Measurements from ENCODE around the gene RAI1. TPM values are rescaled to one million over a fixed set of nuclear protein-coding genes. Genes with fewer than 3 reads are reported as not detected.

Gene RAI1
- polyA plus RNA-seq, 3 donors from 2014 or later = 1.5 to 6.2 (median 2.0) TPM

GRCh38 chr17:17831208-17832031 lies 150.2 kb downstream of the RAI1 start:
- DNase-seq = no peak
- Mint-ChIP-seq H3K36me3 (peaks cover 0 to 3% (median 0%) of the 10 kb centered on the region in 3 donors), H3K4me3 (no peak overlapping the region), H3K9me3 (no peaks in the 10 kb centered on the region), H3K4me1 (peaks cover 29 to 42% of the 10 kb centered on the region in 2 donors), H3K27ac (no peak overlapping the region), H3K27me3 (ENCODE audit: low read depth in 3 of 3) (peaks cover 17 to 27% (median 20%) of the 10 kb centered on the region in 3 donors)

DNA sequence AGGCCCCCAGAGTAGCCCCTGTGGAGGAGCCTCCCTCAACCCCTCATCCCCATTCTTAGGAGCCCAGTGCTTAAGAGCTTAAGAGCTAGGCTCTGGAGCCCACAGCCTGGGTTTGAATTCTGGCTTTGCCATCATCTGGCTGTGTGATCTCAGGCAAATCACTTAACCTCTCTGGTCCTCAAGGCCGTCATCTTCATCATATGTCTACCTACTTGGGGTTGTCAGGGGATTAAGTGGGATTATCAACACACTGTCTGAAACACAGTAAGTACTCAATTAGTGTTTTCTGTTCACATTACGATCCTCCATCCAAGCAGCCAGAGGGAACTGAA lies 150.7 kb downstream of the RAI1 start:
- H3K9me3 Mint-ChIP-seq = no peaks in the 10 kb centered on the region
- H3K27me3 Mint-ChIP-seq (ENCODE audit: low read depth in 3 of 3) = peaks cover 18 to 30% (median 20%) of the 10 kb centered on the region in 3 donors
- H3K4me1 Mint-ChIP-seq = peaks cover 25 to 38% of the 10 kb centered on the region in 2 donors
- H3K4me3 Mint-ChIP-seq = no peak overlapping the region
- H3K36me3 Mint-ChIP-seq = peaks cover 0 to 3% (median 0%) of the 10 kb centered on the region in 3 donors
- no peak overlapping the region for H3K27ac Mint-ChIP-seq
- no peak for DNase-seq

- Mint-ChIP-seq H3K27ac (peak overlapping the region in 5 of 6 donors; percentile 35 to 96 (median 90)), H3K4me3 (peak overlapping the region in 1 of 5 donors; percentile 6), H3K9me3 (no peaks in the 10 kb centered on the region), H3K4me1 (peaks cover 30 to 44% of the 10 kb centered on the region in 2 donors), H3K27me3 (ENCODE audit: low read depth in 3 of 3) (peaks cover 19 to 32% (median 22%) of the 10 kb centered on the region in 3 donors), H3K36me3 (peaks cover 0 to 3% (median 0%) of the 10 kb centered on the region in 3 donors)
- no peak for DNase-seq
Observed at GRCh38 chr17:17833658-17834357, 152.6 kb downstream of the RAI1 start.

- H3K36me3 Mint-ChIP-seq = peaks cover 0 to 3% (median 0%) of the 10 kb centered on the region in 3 donors
- H3K27me3 Mint-ChIP-seq (ENCODE audit: low read depth in 3 of 3) = peaks cover 22 to 36% (median 24%) of the 10 kb centered on the region in 3 donors
- DNase-seq = no peak
- peak overlapping the region; percentile 1 to 96 (median 90) for H3K27ac Mint-ChIP-seq
- H3K4me1 Mint-ChIP-seq = peaks cover 39 to 52% of the 10 kb centered on the region in 2 donors
- peak overlapping the region; percentile 7 to 88 (median 62) for H3K4me3 Mint-ChIP-seq
- H3K9me3 Mint-ChIP-seq = no peaks in the 10 kb centered on the region
Observed at GRCh38 chr17:17834974-17835373, 153.7 kb downstream of the RAI1 start.

DNA sequence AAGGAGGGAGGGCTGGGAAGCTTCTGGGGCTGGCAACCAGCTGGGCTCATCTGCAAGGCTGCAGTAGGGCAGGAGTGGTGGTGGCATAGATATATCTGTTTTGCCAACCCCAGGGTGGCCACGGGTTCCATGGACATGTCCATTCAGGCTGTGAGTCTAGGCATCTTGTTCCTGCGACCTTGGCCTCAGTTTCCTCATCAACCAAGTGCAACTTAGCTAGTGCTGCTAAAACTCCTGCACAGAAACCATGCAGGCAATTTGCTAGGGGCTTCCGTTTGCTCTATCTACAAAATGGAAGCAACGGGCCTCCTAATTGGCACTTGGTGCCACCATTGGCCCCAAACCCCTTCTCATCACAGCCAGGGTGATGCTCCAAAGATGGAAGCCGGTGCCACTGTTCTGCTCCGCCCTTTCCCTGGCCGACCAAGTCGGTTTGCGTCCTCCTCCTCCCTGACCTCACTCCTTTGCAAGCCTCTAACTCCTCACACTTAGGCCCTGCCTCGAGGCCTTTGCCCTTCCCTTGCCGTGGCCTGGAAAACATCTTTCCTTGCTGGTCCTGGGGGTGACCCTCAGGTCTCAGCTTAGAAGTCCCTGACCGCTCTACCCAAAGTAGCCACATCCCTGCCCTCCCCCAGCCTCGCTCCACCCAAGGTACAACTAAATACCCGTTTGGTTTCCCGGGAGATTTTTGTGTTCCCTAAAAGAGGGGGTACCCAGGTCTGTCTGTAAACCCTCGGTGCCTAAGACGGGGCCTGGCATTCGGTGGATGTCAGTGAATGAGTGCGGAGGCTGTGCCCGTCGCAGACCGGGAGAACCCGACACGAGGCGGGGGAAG lies 154.4 kb downstream of the RAI1 start:
- Mint-ChIP-seq H3K9me3 (no peaks in the 10 kb centered on the region), H3K36me3 (peaks cover 0 to 3% (median 0%) of the 10 kb centered on the region in 3 donors), H3K4me3 (peak overlapping the region; percentile 75 to 90 (median 87)), H3K27me3 (ENCODE audit: low read depth in 3 of 3) (peaks cover 22 to 36% (median 24%) of the 10 kb centered on the region in 3 donors), H3K4me1 (peaks cover 39 to 52% of the 10 kb centered on the region in 2 donors), H3K27ac (peak overlapping the region; percentile 89 to 96 (median 95))
- no peak for DNase-seq

DNA sequence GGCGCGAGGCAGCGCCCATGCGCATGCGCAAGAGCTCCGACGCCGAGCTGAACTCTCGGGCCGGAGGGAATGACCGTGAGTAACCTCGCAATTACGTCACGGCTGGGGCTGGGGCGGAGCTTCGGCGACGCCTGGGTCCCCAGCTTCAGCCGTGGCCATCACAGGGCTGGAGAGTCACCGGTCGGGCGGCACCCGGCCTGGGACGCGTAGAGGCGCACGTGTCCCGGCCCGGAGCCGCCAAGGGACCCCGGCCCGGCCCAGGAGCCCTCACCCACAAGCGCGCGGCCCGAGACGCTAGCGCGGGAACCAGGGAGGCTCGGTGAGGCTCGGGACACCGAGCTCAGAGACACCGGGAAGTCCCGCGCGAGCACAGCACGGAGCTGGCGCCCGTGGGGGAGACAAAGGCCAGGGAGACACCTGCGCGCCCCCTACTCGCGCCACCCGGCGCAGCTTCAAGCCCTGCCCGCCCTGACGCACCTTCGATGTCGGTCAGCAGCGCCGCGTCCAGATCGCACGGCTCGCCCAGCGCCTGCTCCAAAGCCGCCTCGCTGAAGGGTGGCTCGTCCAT lies 155.1 kb downstream of the RAI1 start:
- peaks cover 46 to 57% of the 10 kb centered on the region in 2 donors for H3K4me1 Mint-ChIP-seq
- DNase-seq = peak; percentile 96 to 97 (median 97)
- H3K4me3 Mint-ChIP-seq = peak overlapping the region; percentile 75 to 90 (median 87)
- H3K27me3 Mint-ChIP-seq (ENCODE audit: low read depth in 3 of 3) = peaks cover 22 to 36% (median 24%) of the 10 kb centered on the region in 3 donors
- H3K36me3 Mint-ChIP-seq = peaks cover 0 to 3% (median 0%) of the 10 kb centered on the region in 3 donors
- H3K27ac Mint-ChIP-seq = peak overlapping the region; percentile 93 to 96 (median 95)
- no peaks in the 10 kb centered on the region for H3K9me3 Mint-ChIP-seq

- Mint-ChIP-seq H3K36me3 (peaks cover 0 to 3% (median 0%) of the 10 kb centered on the region in 3 donors), H3K27me3 (ENCODE audit: low read depth in 3 of 3) (peaks cover 22 to 36% (median 24%) of the 10 kb centered on the region in 3 donors), H3K4me3 (peak within 1 kb of the TSS; percentile 85 to 90 (median 87)), H3K4me1 (peaks cover 46 to 58% of the 10 kb centered on the region in 2 donors), H3K9me3 (no peaks in the 10 kb centered on the region), H3K27ac (peak within 1 kb of the TSS; percentile 93 to 96 (median 95))
- peak; percentile 64 to 67 (median 66) for DNase-seq
Observed at GRCh38 chr17:17836818-17837379, 155.6 kb downstream of the RAI1 start, which contains the start of gene SREBF1. SREBF1 (minus strand) TSS chr17:17836986; CDS start chr17:17836817, 169 bp downstream.

DNA sequence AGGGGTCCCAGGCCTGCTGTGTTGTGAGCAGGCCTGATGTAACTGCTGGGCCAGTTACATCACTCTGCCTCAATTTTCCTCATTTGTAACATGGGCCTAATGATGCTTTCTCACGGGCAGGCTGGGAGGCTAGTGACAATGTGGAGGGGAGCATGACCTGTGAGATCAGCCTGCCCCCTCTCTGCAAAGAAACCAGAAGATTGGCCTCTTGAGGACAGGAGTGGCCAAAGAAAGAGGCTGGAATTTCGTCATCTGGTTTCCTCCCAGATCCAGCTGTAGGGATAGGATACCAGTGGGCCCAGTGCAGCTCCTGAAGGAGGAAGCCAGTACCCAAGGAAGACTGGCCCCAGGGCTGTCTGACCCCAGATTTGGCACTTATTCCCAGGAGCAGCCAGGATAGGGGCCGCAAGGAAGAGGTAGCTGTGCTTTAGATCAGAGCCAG lies 156.1 kb downstream of the RAI1 start:
- Mint-ChIP-seq H3K27me3 (ENCODE audit: low read depth in 3 of 3) (peaks cover 22 to 33% (median 24%) of the 10 kb centered on the region in 3 donors), H3K36me3 (peaks cover 0 to under 1% (median 0%) of the 10 kb centered on the region in 3 donors), H3K9me3 (no peaks in the 10 kb centered on the region), H3K4me3 (peak overlapping the region; percentile 85 to 90 (median 87)), H3K27ac (peak overlapping the region; percentile 76 to 95 (median 94)), H3K4me1 (peaks cover 46 to 58% of the 10 kb centered on the region in 2 donors)
- DNase-seq = no peak

DNA sequence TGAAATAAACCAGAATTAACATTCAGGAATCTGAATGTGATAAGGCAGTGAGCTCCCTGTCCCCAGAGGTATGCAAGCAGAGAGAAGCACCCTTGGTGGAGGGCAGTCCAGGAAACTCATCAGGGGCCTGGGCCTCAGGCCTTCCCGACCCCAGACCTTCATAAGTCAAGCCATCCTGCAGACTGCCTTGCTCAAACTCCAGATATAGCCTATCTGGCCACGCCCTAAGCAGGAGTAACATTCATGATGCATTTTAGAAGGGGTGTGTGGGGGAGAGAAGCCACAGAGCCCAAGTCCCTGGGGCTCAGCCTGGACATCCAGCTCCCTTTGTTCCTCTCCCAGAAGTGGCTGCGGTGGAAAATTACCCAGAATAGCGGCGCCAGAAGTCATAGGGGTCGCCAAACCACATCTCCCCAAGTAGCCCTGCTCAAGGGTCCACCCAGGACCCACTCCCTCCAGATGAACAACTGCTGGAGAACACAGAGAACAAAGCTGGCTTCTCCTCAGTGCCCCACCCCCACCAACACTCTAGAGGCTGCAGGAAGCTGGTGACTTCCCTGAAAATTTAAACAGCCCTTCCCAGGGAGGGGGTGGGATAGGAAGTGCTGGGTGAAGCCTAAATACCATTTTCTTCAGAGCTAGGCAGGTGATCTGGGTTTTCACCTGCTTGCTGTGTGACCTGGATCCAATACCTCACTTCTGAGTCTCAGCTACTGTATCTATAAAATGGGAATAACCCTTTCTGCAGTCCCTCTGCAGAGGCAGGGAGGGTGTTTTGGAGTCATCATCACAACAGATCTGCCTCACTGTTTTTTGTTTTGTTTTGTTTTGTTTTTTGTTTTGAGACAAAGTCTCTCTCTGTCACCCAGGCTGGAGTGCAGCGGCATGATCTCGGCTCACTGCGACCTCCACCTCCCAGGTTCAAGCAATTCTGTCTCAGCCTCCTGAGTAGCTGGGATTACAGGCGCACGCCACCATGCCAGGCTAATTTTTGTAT lies 157.0 kb downstream of the RAI1 start:
- DNase-seq = no peak
- peak overlapping the region; percentile 48 to 88 (median 85) for H3K4me3 Mint-ChIP-seq
- no peaks in the 10 kb centered on the region for H3K36me3 Mint-ChIP-seq
- H3K4me1 Mint-ChIP-seq = peaks cover 46 to 58% of the 10 kb centered on the region in 2 donors
- peak overlapping the region; percentile 84 to 95 (median 93) for H3K27ac Mint-ChIP-seq
- no peaks in the 10 kb centered on the region for H3K9me3 Mint-ChIP-seq
- H3K27me3 Mint-ChIP-seq (ENCODE audit: low read depth in 3 of 3) = peaks cover 22 to 33% (median 24%) of the 10 kb centered on the region in 3 donors

- H3K9me3 Mint-ChIP-seq = no peaks in the 10 kb centered on the region
- peak; percentile 82 for DNase-seq
- H3K4me1 Mint-ChIP-seq = peaks cover 31 to 44% of the 10 kb centered on the region in 2 donors
- H3K27ac Mint-ChIP-seq = peak overlapping the region; percentile 81 to 95 (median 88)
- peaks cover 16 to 26% (median 16%) of the 10 kb centered on the region in 3 donors for H3K27me3 Mint-ChIP-seq (ENCODE audit: low read depth in 3 of 3)
- H3K4me3 Mint-ChIP-seq = peak overlapping the region; percentile 76 to 81 (median 79)
- no peaks in the 10 kb centered on the region for H3K36me3 Mint-ChIP-seq
Observed at GRCh38 chr17:17839791-17840707, 158.8 kb downstream of the RAI1 start.

Measured in immature natural killer cell (primary cell).